Neural progenitor cell (in vitro differentiated cells): ENCODE data around the gene INPP1. TPM values are rescaled to one million over a fixed set of nuclear protein-coding genes. Genes with fewer than 3 reads are reported as not detected.
"Not testable (repeated sequence)": the region's sequence is repeated elsewhere in the genome, so short reads cannot be mapped to it uniquely, and the experiment has no call there.

Experiments
- DNase-seq: peaks from one replicate; pipeline ENCODE4 v3.0.0-alpha.2; 2016; ENCODE audit warnings: low spot score
- H2AFZ ChIP-seq: fragments of 200-600 bp; sonication (generic); replicated peaks from 2 replicates; pipeline ENCODE4 v1.6.1; 2016; ENCODE audit warnings: antibody characterized with exemption
- H3F3A ChIP-seq: fragments of 200-600 bp; sonication (generic); 2 replicates; pipeline ENCODE4 v1.6.1; 2016; ENCODE audit warnings: antibody characterized with exemption, low read depth
- H3K27ac ChIP-seq: fragments of 200-600 bp; sonication (generic); 2 replicates; pipeline ENCODE4 v1.5.1; 2016; ENCODE audit warnings: mild to moderate bottlenecking
- H3K27me3 ChIP-seq: fragments of 200-600 bp; sonication (generic); 2 replicates; pipeline ENCODE4 v1.6.1; 2016; ENCODE audit warnings: mild to moderate bottlenecking, moderate library complexity
- H3K36me3 ChIP-seq: fragments of 200-600 bp; sonication (generic); 2 replicates; pipeline ENCODE4 v1.5.1; 2016
- H3K4me1 ChIP-seq: fragments of 200-600 bp; sonication (generic); 2 replicates; pipeline ENCODE4 v1.6.1; 2016; ENCODE audit warnings: mixed run types
- H3K4me2 ChIP-seq: fragments of 200-600 bp; sonication (generic); 2 replicates; pipeline ENCODE4 v1.6.1; 2016
- H3K4me3 ChIP-seq: fragments of 200-600 bp; sonication (generic); 2 replicates; pipeline ENCODE4 v1.5.1; 2016
- H3K79me2 ChIP-seq: fragments of 200-600 bp; sonication (generic); 2 replicates; pipeline ENCODE4 v1.6.1; 2016; ENCODE audit warnings: low read depth
- H3K9ac ChIP-seq: fragments of 200-600 bp; sonication (generic); 2 replicates; pipeline ENCODE4 v1.6.1; 2016
- H3K9me3 ChIP-seq: fragments of 200-600 bp; sonication (generic); 2 replicates; pipeline ENCODE4 v1.5.1; 2016; ENCODE audit warnings: low read depth
- H4K20me1 ChIP-seq: fragments of 200-600 bp; sonication (generic); 2 replicates; pipeline ENCODE4 v1.6.1; 2016; ENCODE audit warnings: low read depth
- H3K27ac Mint-ChIP-seq: 3 replicates; pipeline ENCODE4 v1.8.0; 2021; ENCODE audit warnings: mixed read lengths
- H3K27me3 Mint-ChIP-seq: 2 replicates; pipeline ENCODE4 v1.8.0; 2022; ENCODE audit warnings: low read depth, mild to moderate bottlenecking, inconsistent platforms, moderate library complexity, mixed read lengths; ENCODE audit not compliant: insufficient read depth
- H3K36me3 Mint-ChIP-seq: 3 replicates; pipeline ENCODE4 v1.8.0; 2021; ENCODE audit warnings: mixed read lengths
- H3K4me1 Mint-ChIP-seq: 3 replicates; pipeline ENCODE4 v1.8.0; 2021; ENCODE audit warnings: mixed read lengths
- H3K4me3 Mint-ChIP-seq: 3 replicates; pipeline ENCODE4 v1.8.0; 2021; ENCODE audit warnings: mild to moderate bottlenecking, moderate library complexity, mixed read lengths
- H3K9me3 Mint-ChIP-seq: 3 replicates; pipeline ENCODE4 v1.8.0; 2020; ENCODE audit warnings: mixed read lengths
- EZH2 ChIP-seq: fragments of 200-600 bp; sonication (generic); IDR thresholded peaks from 2 replicates; pipeline ENCODE4 v1.6.1; 2017; ENCODE audit warnings: antibody characterized with exemption, mild to moderate bottlenecking, moderate library complexity
- EZH2phosphoT487 ChIP-seq: fragments of 200-600 bp; sonication (generic); IDR thresholded peaks from 2 replicates; pipeline ENCODE4 v1.6.1; 2017; ENCODE audit warnings: antibody characterized with exemption
- total RNA-seq: library from RNA; depleted of rRNA; stranded (reverse); fragments of >200 nt; gene quantifications from 2 replicates; pipeline ENCODE4 v1.2.3, GENCODE V29; 2015; ENCODE audit warnings: low replicate concordance
- TF ChIP-seq, protein P1 (sequence below): fragments of 200-600 bp; sonication (generic); IDR thresholded peaks from 2 replicates; pipeline ENCODE4 v1.5.1; 2017; ENCODE audit warnings: antibody characterized with exemption, mild to moderate bottlenecking

The INPP1 gene
- total RNA-seq, 1 donor from 2014 or later = 1.6 TPM

DNA sequence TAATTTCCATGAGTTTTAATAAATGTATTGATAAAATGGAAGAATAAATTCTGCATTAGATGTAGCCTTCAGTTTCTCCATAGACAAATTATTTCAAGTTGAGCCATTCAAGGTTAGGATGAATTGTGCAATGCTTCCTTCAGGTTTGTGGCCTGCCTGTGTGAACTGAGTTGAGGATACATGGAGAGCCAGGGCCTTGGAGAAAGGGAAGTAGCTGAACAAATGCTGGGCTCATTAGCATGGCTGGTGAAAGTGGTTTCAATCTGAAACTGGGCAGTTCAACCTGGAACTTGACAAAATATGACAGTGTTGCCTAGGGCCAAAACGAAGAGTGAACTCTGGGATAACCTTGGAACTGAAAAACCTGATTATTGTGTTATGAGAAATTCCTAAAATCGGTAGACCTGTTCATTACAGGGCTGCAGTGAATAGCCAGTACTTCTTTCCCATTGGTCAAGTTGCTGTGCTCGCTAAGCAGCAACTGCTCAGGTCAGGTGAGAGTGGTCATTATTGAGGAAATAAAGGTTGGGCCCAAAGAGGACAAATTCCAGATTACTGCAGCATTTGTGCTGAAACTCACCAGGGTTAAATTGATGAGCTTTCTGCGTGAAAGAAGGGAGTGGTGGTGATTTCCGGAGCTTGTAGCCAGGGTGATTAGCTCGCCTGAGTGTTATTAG, 12.7 kb downstream of the INPP1 start:
- H3K4me3 Mint-ChIP-seq = no peak overlapping the region
- H3K27ac ChIP-seq = no peak overlapping the region
- no peak overlapping the region for H3K4me2 ChIP-seq
- no peaks in the 10 kb centered on the region for H3K36me3 ChIP-seq
- H3K9ac ChIP-seq = no peak overlapping the region
- peak overlapping the region; percentile 27 for H2AFZ ChIP-seq
- H4K20me1 ChIP-seq = no peaks in the 10 kb centered on the region
- peak overlapping the region; percentile 35 for H3K27ac Mint-ChIP-seq
- H3K4me3 ChIP-seq = no peak overlapping the region
- H3K27me3 ChIP-seq = no peaks in the 10 kb centered on the region
- H3K4me1 Mint-ChIP-seq = peaks cover 7% of the 10 kb centered on the region
- DNase-seq = no peak
- no peaks in the 10 kb centered on the region for H3K79me2 ChIP-seq
- H3K27me3 Mint-ChIP-seq = peaks cover 4% of the 10 kb centered on the region
- TF ChIP-seq, protein P1, sequence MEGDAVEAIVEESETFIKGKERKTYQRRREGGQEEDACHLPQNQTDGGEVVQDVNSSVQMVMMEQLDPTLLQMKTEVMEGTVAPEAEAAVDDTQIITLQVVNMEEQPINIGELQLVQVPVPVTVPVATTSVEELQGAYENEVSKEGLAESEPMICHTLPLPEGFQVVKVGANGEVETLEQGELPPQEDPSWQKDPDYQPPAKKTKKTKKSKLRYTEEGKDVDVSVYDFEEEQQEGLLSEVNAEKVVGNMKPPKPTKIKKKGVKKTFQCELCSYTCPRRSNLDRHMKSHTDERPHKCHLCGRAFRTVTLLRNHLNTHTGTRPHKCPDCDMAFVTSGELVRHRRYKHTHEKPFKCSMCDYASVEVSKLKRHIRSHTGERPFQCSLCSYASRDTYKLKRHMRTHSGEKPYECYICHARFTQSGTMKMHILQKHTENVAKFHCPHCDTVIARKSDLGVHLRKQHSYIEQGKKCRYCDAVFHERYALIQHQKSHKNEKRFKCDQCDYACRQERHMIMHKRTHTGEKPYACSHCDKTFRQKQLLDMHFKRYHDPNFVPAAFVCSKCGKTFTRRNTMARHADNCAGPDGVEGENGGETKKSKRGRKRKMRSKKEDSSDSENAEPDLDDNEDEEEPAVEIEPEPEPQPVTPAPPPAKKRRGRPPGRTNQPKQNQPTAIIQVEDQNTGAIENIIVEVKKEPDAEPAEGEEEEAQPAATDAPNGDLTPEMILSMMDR = no peak
- TF ChIP-seq EZH2phosphoT487 = no peak
- TF ChIP-seq EZH2 = no peak
- no peaks in the 10 kb centered on the region for H3K4me1 ChIP-seq
- no peaks in the 10 kb centered on the region for H3K9me3 Mint-ChIP-seq
- H3F3A ChIP-seq = no peaks in the 10 kb centered on the region
- H3K9me3 ChIP-seq = no peaks in the 10 kb centered on the region
- H3K36me3 Mint-ChIP-seq = no peaks in the 10 kb centered on the region

DNA sequence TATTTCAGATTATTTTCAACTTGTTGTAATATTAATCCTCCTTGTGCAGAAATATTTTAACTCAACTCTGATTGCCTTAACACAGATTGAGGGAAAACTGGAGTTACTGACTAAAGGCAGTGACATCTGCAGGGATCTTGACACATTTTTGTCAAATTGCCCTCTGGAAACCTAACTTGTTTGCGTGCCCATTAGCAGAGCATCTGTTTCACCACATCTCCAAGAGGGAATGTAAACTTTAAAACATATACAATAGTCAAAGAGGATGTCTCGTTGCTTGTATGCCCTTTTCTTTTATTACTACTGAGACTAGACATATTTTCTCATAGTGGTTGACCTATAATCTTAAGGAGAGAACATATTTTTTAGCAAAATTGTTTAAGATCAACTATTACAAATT, 14.2 kb downstream of the INPP1 start:
- Histone ChIP-seq H3F3A (no peaks in the 10 kb centered on the region), H3K36me3 (no peaks in the 10 kb centered on the region), H3K9ac (no peak overlapping the region), H3K4me3 (no peak overlapping the region), H4K20me1 (no peaks in the 10 kb centered on the region), H2AFZ (no peak overlapping the region), H3K27ac (no peak overlapping the region), H3K9me3 (no peaks in the 10 kb centered on the region), H3K79me2 (no peaks in the 10 kb centered on the region), H3K4me1 (no peaks in the 10 kb centered on the region), H3K4me2 (no peak overlapping the region), H3K27me3 (no peaks in the 10 kb centered on the region)
- TF ChIP-seq, protein P1 = no peak
- TF ChIP-seq EZH2phosphoT487 = no peak
- TF ChIP-seq EZH2 = no peak
- Mint-ChIP-seq H3K27ac (no peak overlapping the region), H3K36me3 (no peaks in the 10 kb centered on the region), H3K27me3 (peaks cover 2% of the 10 kb centered on the region), H3K4me1 (peaks cover 7% of the 10 kb centered on the region), H3K9me3 (no peaks in the 10 kb centered on the region), H3K4me3 (no peak overlapping the region)
- no peak for DNase-seq

DNA sequence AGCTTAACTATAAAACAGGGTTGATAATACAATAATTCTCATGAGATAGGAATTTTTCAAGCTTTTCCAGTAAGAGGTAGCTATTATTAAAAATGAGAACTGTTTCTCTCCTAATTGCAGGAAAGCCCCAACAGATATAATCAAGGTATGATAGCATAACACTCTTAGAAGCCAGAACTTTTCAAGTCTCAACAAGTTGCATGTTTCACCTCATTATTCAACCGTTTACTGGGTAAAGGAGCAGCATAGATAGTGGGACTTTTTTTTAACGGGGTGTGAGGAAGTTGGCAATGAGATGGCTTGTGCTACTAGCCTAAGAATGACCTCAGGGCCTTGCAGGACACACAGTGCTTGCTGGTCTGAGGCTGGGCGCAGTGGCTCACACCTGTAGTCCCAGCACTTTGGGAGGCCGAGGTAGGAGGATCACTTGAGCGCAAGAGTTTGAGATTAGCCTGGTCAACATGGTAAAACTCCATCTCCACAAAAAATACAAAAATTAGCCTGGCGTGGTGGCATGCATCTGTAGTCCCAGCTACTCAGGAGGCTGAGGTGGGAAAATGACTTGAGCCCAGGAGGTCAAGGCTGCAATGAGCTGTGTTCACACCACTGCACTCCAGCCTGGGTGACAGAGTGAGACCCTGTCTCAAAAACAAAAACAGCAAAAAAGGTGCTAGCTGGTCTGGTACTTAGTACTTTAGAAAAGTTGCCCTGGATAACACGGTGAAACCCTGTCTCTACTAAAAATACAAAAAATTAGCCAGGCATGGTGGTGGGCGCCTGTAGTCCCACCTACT, 15.5 kb downstream of the INPP1 start:
- H3K4me3 ChIP-seq, H4K20me1 ChIP-seq, H3K4me3 Mint-ChIP-seq, DNase-seq, H3K4me2 ChIP-seq, H3K27ac ChIP-seq, H3K79me2 ChIP-seq, H3F3A ChIP-seq, H3K4me1 Mint-ChIP-seq, H3K27me3 ChIP-seq, H3K9me3 Mint-ChIP-seq, H3K36me3 Mint-ChIP-seq, H2AFZ ChIP-seq, H3K36me3 ChIP-seq, H3K9ac ChIP-seq, H3K9me3 ChIP-seq, H3K4me1 ChIP-seq, H3K27me3 Mint-ChIP-seq, H3K27ac Mint-ChIP-seq: not testable (repeated sequence)

DNA sequence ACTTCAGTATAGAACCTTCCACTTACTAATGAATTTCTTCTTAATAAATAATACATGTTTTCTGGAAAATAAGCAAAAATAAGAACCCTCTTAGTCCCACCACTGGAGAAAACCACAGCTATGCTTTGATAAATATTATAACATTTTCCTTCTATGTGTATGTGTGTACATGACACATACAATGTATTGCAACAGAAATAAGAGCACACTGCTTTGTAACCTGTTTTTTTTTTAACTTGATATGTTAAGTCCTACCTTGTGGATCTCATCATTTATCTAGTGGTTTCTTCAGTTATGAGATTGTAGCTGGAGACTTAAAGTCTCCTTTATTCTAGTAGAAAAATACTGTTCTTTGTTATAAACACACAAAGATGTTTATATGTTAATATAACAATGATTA, 17.2 kb downstream of the INPP1 start:
- Mint-ChIP-seq H3K27ac (no peak overlapping the region), H3K4me1 (peaks cover 7% of the 10 kb centered on the region), H3K27me3 (no peaks in the 10 kb centered on the region), H3K4me3 (no peak overlapping the region), H3K9me3 (no peaks in the 10 kb centered on the region), H3K36me3 (no peaks in the 10 kb centered on the region)
- DNase-seq = no peak
- Histone ChIP-seq H3K4me1 (no peaks in the 10 kb centered on the region), H3F3A (no peaks in the 10 kb centered on the region), H3K27me3 (no peaks in the 10 kb centered on the region), H3K9me3 (no peaks in the 10 kb centered on the region), H3K4me2 (no peak overlapping the region), H3K27ac (no peak overlapping the region), H3K36me3 (no peaks in the 10 kb centered on the region), H3K79me2 (no peaks in the 10 kb centered on the region), H2AFZ (no peak overlapping the region), H3K9ac (no peak overlapping the region), H3K4me3 (no peak overlapping the region), H4K20me1 (no peaks in the 10 kb centered on the region)
- no peak for TF ChIP-seq EZH2phosphoT487
- no peak for TF ChIP-seq EZH2
- TF ChIP-seq, protein P1 = no peak
